ENCODE data around the gene AIPL1.

Gene AIPL1

DNA sequence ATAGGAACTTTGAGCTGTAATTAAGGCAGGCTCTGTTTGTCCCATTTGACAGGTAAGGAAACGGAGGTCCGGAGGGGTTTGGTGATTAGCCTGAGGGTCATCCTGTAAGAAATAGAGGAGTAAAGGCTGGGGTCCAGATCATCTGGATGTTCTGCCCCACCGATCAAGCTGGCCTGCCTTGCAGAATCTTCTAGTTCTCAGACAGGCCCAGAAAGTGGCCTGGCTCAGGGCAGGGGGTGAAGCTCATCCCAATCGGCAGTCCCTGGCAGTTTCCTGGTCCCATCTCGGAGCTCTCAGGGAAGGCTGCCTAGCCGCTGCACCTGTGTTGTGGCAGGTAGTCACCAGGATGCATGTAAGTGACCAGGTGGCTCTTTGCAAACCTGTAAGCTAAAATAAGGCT, 13.6 kb upstream of the AIPL1 start:
- peaks cover 84% of the 10 kb centered on the region for H3K4me1 Mint-ChIP-seq
- TF ChIP-seq, protein P1, sequence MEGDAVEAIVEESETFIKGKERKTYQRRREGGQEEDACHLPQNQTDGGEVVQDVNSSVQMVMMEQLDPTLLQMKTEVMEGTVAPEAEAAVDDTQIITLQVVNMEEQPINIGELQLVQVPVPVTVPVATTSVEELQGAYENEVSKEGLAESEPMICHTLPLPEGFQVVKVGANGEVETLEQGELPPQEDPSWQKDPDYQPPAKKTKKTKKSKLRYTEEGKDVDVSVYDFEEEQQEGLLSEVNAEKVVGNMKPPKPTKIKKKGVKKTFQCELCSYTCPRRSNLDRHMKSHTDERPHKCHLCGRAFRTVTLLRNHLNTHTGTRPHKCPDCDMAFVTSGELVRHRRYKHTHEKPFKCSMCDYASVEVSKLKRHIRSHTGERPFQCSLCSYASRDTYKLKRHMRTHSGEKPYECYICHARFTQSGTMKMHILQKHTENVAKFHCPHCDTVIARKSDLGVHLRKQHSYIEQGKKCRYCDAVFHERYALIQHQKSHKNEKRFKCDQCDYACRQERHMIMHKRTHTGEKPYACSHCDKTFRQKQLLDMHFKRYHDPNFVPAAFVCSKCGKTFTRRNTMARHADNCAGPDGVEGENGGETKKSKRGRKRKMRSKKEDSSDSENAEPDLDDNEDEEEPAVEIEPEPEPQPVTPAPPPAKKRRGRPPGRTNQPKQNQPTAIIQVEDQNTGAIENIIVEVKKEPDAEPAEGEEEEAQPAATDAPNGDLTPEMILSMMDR (IDR thresholded peaks at IDR 0.05), result no peak
- peaks cover 40% of the 10 kb centered on the region for H3K36me3 Mint-ChIP-seq (ENCODE audit: low read depth)
- H3K27ac Mint-ChIP-seq, result no peak overlapping the region
- DNase-seq, result no peak
- H3K4me3 Mint-ChIP-seq, result no peak overlapping the region
- peaks cover 8% of the 10 kb centered on the region for H3K27me3 Mint-ChIP-seq (ENCODE audit: low read depth, poor library complexity)
- H3K9me3 Mint-ChIP-seq, result no peaks in the 10 kb centered on the region

DNA sequence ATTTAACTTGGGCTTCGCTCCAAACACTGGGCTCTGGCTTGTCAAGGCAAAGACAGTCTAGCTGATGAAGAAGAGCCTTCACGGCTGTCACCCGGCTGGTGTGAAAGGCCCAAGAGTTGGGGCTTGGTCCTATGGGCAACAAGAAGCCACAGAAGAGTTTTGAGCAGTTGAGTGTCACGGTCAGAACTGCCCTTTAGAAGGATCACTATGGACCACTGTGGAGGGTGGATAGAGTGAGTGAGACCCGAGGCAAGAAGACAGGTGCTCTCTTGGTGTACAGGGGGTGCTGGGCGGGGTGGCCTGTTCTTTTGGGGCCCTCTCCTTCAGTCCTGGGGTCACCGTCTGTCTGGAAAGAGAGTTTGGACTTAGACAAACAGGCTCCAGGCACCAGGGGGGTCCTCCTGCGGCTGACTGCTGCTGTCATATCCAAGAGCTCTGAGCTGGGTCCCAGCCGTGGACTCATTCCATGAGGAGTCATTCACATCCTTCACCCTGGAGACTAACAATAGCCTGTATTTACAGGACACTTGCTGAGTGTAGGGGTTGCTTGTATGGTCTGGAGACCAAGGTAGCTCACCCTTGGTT, 11.7 kb upstream of the AIPL1 start:
- Mint-ChIP-seq H3K4me3 (no peak overlapping the region), H3K27ac (no peak overlapping the region), H3K4me1 (peaks cover 69% of the 10 kb centered on the region), H3K27me3 (ENCODE audit: low read depth, poor library complexity) (peaks cover 6% of the 10 kb centered on the region), H3K36me3 (ENCODE audit: low read depth) (peaks cover 40% of the 10 kb centered on the region), H3K9me3 (peaks cover 8% of the 10 kb centered on the region)
- DNase-seq, result no peak
- TF ChIP-seq, protein P1 (IDR thresholded peaks at IDR 0.05), result no peak

DNA sequence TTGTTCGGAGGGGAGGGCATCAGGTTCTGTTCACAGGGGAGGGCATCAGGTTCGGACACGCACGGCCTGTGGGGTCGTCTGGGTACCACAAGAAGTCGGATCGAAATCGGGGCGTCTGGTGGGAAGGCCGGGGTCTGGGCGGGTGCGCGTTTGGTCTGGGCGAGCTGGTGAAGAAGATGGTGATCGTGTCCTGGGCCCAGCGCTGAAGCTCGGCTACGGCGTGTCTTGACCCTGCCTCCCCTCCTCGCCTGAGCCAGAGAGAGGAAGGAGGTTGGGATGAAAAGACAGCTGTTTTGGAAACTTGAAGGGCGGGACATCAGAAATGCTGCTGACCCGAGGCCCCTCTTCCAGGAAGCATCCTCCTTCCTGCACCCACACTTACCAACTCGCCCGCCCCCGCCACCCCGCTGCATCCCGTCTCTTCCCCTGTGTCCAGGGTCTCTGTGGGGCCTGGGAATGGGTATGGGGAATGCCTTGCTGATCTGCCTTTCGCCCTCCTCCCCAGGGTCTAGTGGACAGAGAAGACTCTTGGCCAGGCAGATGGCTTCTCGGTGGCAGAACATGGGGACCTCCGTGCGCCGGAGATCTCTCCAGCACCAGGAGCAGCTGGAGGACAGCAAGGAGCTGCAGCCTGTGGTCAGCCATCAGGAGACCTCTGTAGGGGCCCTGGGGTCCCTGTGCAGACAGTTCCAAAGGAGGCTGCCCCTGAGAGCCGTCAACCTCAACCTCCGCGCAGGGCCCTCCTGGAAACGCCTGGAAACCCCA, 9.8 kb upstream of the AIPL1 start:
- H3K27me3 Mint-ChIP-seq (ENCODE audit: low read depth, poor library complexity), result peaks cover 14% of the 10 kb centered on the region
- H3K4me3 Mint-ChIP-seq, result peak overlapping the region; percentile 96
- DNase-seq, result no peak
- H3K9me3 Mint-ChIP-seq, result peaks cover 14% of the 10 kb centered on the region
- peak overlapping the region; percentile 25 for H3K27ac Mint-ChIP-seq
- peaks cover 68% of the 10 kb centered on the region for H3K4me1 Mint-ChIP-seq
- TF ChIP-seq, protein P1 (IDR thresholded peaks at IDR 0.05), result no peak
- H3K36me3 Mint-ChIP-seq (ENCODE audit: low read depth), result peaks cover 35% of the 10 kb centered on the region

DNA sequence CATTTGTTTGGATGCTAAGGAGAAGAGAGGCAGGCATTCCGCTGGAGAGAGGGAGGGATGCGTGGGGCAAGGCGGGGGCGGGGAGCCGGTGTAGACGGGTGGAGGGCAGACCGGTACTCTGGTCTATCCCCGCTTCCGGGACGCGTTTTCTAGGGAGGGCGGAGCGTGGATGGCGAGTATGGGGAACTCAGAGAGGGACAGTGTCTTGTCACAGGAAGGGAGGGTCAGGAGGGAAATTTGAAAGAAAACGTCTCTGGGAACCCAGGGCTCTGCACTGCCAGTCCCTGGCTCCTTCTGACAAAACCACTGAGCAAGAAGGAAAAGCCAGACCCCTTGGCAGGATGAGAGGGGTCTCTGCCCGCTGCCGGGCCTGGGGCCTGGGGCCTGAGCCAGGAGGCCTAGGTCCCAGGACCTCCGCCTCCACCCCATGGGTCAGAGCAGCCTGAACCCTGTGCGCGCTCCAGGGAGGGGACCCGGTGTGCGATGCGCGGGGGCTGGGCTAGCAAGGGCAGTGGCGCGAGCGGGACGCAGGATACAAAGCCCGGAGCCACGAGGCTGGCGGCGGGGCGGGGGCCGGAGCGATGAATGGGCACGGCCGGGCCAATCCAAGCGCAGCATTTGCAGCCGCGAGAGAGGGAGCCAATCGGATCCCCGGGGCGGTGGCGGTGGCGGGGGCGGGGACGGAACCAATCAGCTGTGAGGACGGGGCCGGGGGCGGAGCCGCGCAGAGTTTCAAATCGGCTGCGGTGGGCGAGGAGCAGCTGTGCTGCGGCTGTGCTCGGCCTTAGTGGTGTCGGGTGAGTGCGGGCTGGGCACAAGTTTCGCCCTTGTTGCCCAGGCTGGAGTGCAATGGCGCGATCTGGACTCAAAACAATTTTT, 9.0 kb upstream of the AIPL1 start, which contains the start of gene PIMREG:
PIMREG (plus strand) TSS at position 764 of the 879 bp plus-strand sequence. CDS start 656 bp downstream, outside the sequence.
- Mint-ChIP-seq H3K4me3 (peak within 1 kb of the TSS; percentile 96), H3K4me1 (peaks cover 64% of the 10 kb centered on the region), H3K27ac (peak within 1 kb of the TSS; percentile 91), H3K9me3 (peaks cover 14% of the 10 kb centered on the region), H3K36me3 (ENCODE audit: low read depth) (peaks cover 27% of the 10 kb centered on the region), H3K27me3 (ENCODE audit: low read depth, poor library complexity) (peaks cover 17% of the 10 kb centered on the region)
- TF ChIP-seq, protein P1 (IDR thresholded peaks at IDR 0.05), result no peak
- peak; percentile 98 for DNase-seq

DNA sequence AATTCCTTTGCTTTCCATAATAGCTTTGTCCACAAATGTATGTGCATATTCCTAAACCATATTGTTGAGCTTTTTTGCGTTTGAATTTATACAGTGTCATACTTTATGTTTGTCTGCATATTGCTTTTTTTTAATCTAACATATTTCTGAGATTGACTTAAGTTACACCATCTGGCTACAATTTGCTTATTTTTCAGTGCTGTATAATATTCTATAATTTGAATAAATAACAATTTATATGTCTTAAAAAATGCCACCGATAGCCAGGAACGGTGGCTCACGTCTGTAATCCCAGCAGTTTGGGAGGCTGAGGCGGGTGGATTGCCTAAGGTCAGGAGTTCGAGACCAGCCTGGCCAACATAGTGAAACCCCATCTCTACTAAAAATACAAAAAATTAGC, 7.9 kb upstream of the AIPL1 start:
- Mint-ChIP-seq H3K36me3 (ENCODE audit: low read depth) (peaks cover 20% of the 10 kb centered on the region), H3K27ac (no peak overlapping the region), H3K4me1 (peaks cover 56% of the 10 kb centered on the region), H3K4me3 (peak overlapping the region; percentile 81), H3K9me3 (peaks cover 14% of the 10 kb centered on the region), H3K27me3 (ENCODE audit: low read depth, poor library complexity) (peaks cover 21% of the 10 kb centered on the region)
- TF ChIP-seq, protein P1 (IDR thresholded peaks at IDR 0.05), result no peak
- no peak for DNase-seq
